GM19328 (cell line): Measurements from ENCODE around the gene GDPD3.

Experiments
- ATAC-seq: cut with Tn5 transposase; IDR thresholded peaks from one replicate; pipeline ENCODE4 v1.9.1; 2021; ENCODE audit warnings: mild to moderate bottlenecking, moderate library complexity; ENCODE audit not compliant: unreplicated experiment

GDPD3 gene

GRCh38 chr16:30096105-30096861 is 17.1 kb downstream of the GDPD3 start, which contains the start of gene YPEL3:
YPEL3 (minus strand) TSS chr16:30096213; CDS start chr16:30095482, 731 bp downstream.
- ATAC-seq: no peak

- no peak for ATAC-seq
Measured at GRCh38 chr16:30095166-30096078, 17.9 kb downstream of the GDPD3 start.

GRCh38 chr16:30094541-30095165 is 18.7 kb downstream of the GDPD3 start:
- no peak for ATAC-seq

- ATAC-seq: no peak
Measured at GRCh38 chr16:30092373-30093010, 20.8 kb downstream of the GDPD3 start.

GRCh38 chr16:30091474-30092372 is 21.6 kb downstream of the GDPD3 start, which contains the start of gene TBX6:
TBX6 (minus strand) TSS chr16:30091924; CDS start chr16:30091193, 731 bp downstream.
- peak; percentile 71 for ATAC-seq

- ATAC-seq: no peak
Measured at GRCh38 chr16:30090610-30091331, 22.6 kb downstream of the GDPD3 start.

- no peak for ATAC-seq
Measured at GRCh38 chr16:30088832-30089624, 24.3 kb downstream of the GDPD3 start.

- no peak for ATAC-seq
Measured at GRCh38 chr16:30088237-30088831, 25.0 kb downstream of the GDPD3 start.

GRCh38 chr16:30087181-30087898 is 26.0 kb downstream of the GDPD3 start:
- no peak for ATAC-seq

GRCh38 chr16:30086291-30087140 is 26.8 kb downstream of the GDPD3 start:
- no peak for ATAC-seq

GRCh38 chr16:30085820-30086219 is 27.5 kb downstream of the GDPD3 start:
- ATAC-seq: no peak

GRCh38 chr16:30085247-30085646 is 28.1 kb downstream of the GDPD3 start:
- ATAC-seq: no peak

GRCh38 chr16:30084816-30085159 is 28.5 kb downstream of the GDPD3 start:
- no peak for ATAC-seq

GRCh38 chr16:30084096-30084815 is 29.1 kb downstream of the GDPD3 start:
- ATAC-seq: no peak

GRCh38 chr16:30083216-30084055 is 29.9 kb downstream of the GDPD3 start:
- ATAC-seq: no peak
